ENCODE results near the gene ITPR2.
"Not testable (repeated sequence)": the region's sequence is repeated elsewhere in the genome, so short reads cannot be mapped to it uniquely, and the experiment has no call there.

Gene ITPR2

DNA sequence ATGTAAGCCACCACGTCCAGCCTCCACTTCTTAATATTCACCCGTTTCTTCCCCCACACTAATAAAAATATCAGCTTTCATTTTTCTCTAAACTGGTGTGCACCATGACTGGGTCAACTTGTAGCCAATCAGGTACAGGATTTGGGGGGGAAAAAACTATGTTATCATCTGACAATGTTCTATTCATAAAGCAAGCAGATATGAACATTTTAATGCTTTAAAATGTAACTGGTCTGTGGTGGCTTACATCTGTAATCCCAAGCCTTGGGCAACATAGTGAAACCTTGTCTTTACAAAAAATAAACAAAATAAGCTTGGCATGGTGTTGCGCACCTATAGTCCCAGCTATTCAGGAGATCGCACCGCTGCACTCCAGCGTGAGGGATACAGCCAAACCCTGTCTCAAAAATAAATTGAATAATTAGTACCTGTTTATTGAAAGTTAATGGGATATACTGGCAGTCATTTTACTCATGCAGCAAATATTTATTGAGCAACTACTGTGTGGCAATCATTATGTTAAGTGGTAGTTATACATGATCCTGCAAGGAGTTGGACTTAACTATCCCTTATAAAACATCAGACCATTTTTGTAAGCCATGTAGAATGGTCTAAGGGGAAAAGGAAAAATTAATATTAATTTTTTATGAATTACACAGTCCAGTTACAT, 15.3 kb upstream of the ITPR2 start:
- no peak for DNase-seq

- no peak for DNase-seq
Observed at GRCh38 chr12:26847431-26847830, 14.4 kb upstream of the ITPR2 start.

DNA sequence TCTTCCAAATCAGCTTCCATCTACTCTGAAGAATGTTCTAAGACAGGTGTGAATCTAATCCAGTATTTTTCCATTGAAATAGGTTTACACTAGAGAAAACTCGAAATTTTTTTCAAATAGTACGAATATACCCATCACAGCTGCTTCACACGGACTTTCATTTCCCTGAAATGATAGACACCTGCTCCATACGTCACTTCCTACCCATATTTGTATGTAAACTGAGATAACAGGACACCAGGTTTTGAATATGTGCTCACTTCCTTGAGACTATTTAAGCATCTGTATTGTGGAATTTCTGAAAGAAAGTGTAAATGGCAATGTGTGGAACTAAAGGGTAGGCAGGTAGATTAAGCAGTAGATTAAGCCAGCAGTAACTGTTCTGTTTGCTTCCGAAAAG, 13.4 kb upstream of the ITPR2 start:
- DNase-seq = no peak

- no peak for DNase-seq
Observed at GRCh38 chr12:26845984-26846383, 13.0 kb upstream of the ITPR2 start.

- no peak for DNase-seq
Observed at GRCh38 chr12:26845057-26845666, 12.2 kb upstream of the ITPR2 start.

GRCh38 chr12:26843311-26843710, 10.3 kb upstream of the ITPR2 start:
- DNase-seq = no peak

DNA sequence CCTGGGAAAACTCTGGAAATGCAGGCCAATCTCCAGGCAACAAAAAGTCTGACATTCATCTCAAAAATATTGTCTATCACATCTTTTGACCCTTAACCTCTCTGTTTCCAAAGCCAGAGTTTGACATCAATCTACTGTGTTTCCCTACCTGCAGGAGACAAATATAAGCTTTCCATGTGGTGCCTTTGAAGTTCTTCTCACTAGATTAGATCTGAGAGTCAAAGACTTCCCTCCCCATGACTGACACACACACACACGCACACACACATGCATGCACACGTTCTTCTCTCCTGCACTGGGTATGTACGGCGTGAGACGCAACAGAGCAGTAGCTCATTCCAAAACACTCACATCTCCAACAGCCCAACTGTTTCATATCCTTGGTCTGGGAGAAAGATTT, 8.1 kb upstream of the ITPR2 start:
- no peak for DNase-seq

DNA sequence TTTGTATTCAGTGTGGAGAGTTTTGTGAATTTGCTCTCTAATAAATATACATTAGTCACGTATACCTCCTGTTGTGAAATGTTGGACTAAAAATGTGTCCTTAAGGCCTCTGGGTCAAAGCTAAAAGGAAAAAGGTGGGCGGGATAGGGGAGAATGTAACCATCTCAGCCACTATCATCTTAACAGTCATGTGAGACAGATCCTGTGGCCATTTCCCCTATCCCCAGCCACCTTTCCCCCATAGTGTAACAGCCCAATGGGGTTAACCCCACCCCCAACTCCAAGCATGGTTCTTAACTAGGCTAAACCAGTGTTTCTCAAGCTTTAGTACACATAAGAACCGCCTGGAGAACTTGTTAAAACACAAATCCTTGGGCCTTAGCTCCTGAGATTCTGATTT, 6.5 kb upstream of the ITPR2 start:
- no peak for DNase-seq

DNA sequence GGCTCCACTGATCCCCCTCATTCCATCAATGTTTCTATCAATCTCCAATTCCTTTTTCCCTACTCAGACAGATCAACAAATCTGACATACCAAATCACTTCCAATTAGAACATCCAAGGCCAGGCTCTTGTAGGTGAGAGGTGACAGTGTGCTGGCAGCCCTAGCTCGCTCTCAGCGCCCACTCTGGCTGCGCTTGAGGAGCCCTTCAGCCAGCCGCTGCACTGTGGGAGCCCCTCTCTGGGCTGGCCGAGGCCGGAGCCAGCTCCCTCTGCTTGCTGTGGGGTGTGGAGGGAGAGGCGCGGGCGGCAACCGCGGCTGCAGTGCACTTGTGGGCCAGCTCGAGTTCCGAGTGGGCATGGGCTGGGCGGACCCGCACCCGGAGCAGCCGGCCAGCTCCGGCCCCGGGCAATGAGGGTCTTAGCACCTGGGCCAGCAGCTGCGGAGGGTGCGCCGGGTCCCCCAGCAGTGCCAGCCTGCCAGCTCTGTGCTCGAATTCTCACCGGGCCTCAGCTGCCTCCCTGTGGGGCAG, 6.0 kb upstream of the ITPR2 start:
- no peak for DNase-seq

- DNase-seq = no peak
Observed at GRCh38 chr12:26836201-26836600, 3.2 kb upstream of the ITPR2 start.

DNA sequence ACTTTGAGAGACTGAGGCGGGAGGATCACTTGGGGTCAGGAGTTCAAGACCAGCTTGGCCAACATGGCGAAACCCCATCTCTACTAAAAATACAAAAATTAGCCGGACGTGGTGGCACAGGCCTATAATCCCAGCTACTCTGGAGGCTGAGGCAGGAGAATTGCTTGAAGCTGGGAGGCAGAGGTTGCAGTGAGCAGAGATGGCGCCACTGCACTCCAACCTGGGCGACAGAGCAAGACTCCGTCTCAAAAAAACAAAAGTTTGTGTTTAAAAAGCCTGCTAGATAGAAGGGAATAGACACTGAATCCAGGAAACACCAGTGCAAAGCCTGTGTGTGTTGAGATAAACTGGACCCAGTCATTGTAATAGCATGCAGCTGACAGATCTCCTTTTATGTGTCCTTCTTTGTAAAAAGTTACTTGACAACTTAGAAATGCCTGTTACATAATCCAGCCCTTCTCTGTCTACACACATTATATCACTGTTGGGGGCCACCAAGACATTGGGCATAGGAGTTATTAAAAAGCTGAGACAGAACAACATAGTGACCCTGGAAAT, 1.6 kb upstream of the ITPR2 start:
- not testable (repeated sequence) for DNase-seq

DNA sequence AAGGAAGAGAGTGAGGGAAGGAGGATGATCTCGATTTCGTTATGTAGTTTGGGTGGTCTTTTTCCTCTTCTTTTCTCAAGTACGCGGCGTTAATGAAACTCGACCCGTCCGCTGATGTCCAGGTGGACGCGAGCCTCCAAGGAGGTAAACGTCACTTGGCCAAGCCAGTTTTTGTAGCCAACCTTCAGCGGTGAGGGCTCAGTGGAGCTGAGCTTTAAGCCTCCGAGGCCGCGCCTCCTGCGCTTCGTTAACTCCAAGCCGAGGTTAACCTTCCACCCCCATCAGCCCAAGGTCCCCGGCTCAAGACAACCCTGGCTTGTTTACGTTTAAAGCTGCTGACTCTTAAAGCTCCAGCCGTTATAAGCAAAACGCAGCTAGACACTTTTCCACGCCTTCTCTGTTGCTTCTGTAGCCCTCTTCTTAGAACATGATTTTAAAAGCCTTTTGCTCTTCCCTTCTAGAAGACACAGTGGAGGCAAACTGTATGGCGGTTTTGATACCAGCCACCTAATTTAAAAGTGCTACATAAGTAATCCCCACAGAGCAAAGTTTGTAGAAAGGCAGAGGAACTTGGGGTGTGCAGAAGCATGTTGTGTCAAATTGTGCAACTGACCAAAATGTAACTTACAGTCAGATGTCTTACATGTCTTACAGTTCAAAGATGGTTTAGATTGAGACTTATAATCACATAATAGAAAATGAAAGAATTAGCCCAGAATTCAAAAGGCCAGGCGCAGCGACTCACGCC, 923 bp upstream of the ITPR2 start:
- DNase-seq = no peak

DNA sequence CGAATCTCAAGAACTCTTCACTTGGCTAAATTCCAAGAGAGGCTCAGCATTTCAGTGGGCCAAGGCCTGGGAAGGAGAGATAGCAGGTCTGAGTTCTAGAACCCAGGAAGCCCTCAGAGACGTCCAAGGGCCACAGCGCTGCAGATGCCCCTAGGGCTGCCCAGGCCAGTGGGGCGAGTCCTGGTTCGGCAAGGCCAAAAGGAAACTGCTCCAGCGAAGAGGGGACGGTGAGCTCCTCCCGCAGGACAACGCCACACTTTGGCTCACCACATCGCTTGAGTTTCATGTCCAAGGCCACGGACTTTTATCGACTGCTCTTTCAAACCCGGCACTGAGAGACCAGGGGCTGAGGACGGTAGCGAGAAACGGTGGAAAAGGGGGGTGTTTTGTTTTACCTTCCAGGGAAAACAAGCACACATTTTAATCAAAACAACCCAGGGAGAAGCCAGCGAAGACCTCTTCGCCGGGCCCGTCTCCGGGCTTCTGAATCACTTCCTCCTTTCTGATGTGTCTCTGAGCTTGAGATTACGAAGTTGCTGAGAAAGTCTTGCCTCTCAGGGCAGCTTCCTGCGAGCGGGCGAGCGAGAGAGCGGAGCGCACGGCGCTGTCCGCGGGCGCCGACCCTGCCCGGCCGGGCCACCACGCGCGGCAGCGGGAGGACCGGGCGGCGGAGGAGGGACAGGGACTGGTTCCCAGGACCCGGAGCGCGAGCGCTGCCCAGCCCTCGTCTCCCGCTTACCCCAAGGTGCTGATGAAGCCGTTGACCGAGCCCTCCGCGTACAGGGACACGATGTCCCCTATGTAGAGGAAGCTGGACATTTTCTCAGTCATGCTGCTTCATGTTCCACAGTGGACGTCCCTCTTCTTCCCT, 808 bp downstream of the ITPR2 start:
- DNase-seq = peak; percentile 62

GRCh38 chr12:26830783-26831551, 2.0 kb downstream of the ITPR2 start:
- no peak for DNase-seq

DNA sequence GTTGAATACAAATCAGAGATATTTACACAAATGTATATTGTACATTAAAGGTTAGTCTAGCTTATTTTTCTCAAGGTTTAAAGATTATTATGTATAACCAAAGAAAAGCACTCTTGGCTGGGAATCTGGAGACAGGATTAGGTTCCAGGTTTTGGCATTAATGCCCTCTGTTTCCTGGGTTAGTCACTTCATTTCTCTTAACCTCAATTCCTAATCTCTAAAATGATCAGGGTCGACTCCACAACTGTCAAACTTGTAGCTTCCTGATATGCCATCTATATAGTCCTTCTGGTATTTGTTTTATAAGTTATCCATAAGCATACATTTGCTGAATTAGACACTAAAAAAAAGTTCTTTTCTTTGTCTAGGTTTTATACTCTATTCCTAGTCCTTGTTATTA, 2.6 kb downstream of the ITPR2 start:
- no peak for DNase-seq

DNA sequence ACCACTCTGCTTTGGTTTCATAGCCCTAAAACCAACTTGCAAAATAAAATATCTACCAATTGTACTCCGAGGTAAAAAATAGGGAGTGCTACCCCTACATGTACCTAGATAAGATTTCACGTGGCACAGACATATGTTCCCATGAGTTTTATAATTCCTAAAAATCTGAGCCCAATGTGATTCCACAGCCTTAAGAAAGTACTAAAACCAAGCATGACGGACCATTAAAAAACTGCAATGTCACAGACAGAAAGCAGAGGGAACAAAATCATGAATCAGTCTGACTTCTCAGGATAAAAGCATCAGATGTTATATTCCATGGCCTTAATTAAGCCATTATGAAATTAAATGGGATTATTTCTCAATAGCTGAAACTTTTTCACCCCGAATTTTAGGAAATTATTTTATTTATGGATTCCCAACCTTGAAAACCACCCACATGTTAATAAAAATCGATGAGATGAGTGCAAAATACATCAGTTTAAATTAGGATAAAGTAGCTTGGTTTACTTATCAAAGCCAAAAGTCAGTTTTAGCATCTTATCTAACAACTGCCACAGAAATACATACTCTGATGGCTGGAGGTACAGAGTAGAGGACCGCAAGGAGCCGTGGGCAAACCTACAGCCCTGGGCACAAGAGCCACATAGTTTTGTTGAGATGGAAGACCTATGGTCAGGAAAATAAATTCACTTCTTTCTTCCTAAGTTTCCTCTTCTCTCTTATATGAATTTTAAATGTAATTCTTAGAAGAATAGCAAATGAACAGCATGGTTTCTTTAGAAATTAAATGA, 4.5 kb downstream of the ITPR2 start:
- no peak for DNase-seq

GRCh38 chr12:26826437-26826836, 6.6 kb downstream of the ITPR2 start:
- no peak for DNase-seq

DNA sequence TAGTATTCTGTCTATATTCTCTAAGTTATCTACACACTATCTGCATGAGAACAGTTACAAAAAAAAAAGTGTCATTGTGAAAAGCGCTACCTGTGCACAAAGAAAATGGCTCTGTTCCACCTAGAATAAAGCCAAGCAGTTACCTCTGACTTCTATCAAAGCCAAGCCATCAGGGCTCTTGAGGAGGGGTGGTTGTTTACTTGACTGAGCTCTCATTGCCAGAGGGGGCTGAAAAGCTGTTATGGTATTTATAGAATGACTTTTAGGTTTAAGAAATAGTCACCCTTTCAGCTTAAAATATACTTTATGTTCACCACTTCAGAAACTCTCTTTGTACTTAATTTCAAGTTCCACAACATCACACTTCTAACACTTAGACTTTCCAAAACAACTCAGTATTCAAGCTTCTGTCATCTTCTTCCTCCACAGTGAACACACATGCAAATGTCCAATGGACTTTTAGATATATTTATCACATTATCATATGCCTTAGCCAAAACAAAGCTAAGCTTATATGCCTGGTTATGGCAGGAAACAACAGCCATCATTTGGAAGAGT, 7.5 kb downstream of the ITPR2 start:
- no peak for DNase-seq

GRCh38 chr12:26823390-26823789, 9.6 kb downstream of the ITPR2 start:
- no peak for DNase-seq

DNA sequence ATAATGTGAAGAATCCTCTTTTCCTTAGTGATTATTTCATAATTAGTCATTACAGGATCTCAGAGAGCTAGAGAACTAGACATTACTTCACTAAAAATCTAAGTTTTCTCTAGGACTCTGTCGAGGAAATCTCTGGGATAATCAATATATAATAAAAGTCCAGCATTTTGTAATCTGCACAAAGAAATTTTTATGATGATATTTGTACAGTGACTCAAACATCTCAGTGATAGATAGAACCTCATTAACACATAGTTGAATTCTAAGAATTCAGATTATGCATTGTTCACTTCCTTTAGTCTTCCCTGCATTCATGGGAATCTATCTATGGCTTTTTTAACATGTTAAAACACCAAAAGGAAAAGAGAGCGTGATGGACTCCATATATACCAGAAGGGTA, 11.0 kb downstream of the ITPR2 start:
- no peak for DNase-seq

GRCh38 chr12:26821212-26821701, 11.7 kb downstream of the ITPR2 start:
- DNase-seq = no peak
